GM23338 (cell line): ENCODE data around the gene BPIFA2. TPM values are rescaled to one million over a fixed set of nuclear protein-coding genes. Genes with fewer than 3 reads are reported as not detected.

Experiments
- ATAC-seq: fragments of 200-7000 bp; cut with Tn5 transposase; 3 replicates; pipeline ENCODE4 v1.9.1; 2020
- DNase-seq: peaks from one replicate; pipeline ENCODE4 v3.0.0-alpha.2; 2015; ENCODE audit warnings: low spot score
- H2AFZ ChIP-seq: fragments of 200-600 bp; sonication (generic); 2 replicates; pipeline ENCODE4 v1.8.0; 2016; ENCODE audit warnings: antibody characterized with exemption, mild to moderate bottlenecking, moderate library complexity
- H3F3A ChIP-seq: fragments of 200-600 bp; sonication (generic); replicated peaks from 2 replicates; pipeline ENCODE4 v1.8.0; 2017; ENCODE audit warnings: antibody characterized with exemption, mixed run types, low read depth
- H3K27ac ChIP-seq: fragments of 200-600 bp; sonication (generic); 2 replicates; pipeline ENCODE4 v1.6.1; 2016; ENCODE audit warnings: low read depth
- H3K27me3 ChIP-seq: fragments of 200-600 bp; sonication (generic); 2 replicates; pipeline ENCODE4 v1.8.0; 2016; ENCODE audit warnings: mild to moderate bottlenecking, mixed run types, moderate library complexity; ENCODE audit not compliant: insufficient read depth
- H3K36me3 ChIP-seq: fragments of 200-600 bp; sonication (generic); 2 replicates; pipeline ENCODE4 v1.8.0; 2016; ENCODE audit warnings: mild to moderate bottlenecking; ENCODE audit not compliant: insufficient read depth
- H3K4me1 ChIP-seq: fragments of 200-600 bp; sonication (generic); 2 replicates; pipeline ENCODE4 v1.8.0; 2016; ENCODE audit warnings: mild to moderate bottlenecking, moderate library complexity; ENCODE audit not compliant: insufficient read depth
- H3K4me2 ChIP-seq: fragments of 200-600 bp; sonication (generic); 2 replicates; pipeline ENCODE4 v1.7.1; 2017; ENCODE audit warnings: mixed run types
- H3K4me3 ChIP-seq: fragments of 200-600 bp; sonication (generic); 2 replicates; pipeline ENCODE4 v1.6.1; 2016; ENCODE audit warnings: mixed run types
- H3K79me2 ChIP-seq: fragments of 200-600 bp; sonication (generic); replicated peaks from 2 replicates; pipeline ENCODE4 v1.8.0; 2017; ENCODE audit warnings: mild to moderate bottlenecking; ENCODE audit not compliant: insufficient read depth
- H3K9me2 ChIP-seq: fragments of 200-600 bp; sonication (generic); 2 replicates; pipeline ENCODE4 v1.8.0; 2017; ENCODE audit not compliant: insufficient read depth
- H4K20me1 ChIP-seq: fragments of 200-600 bp; sonication (generic); replicated peaks from 2 replicates; pipeline ENCODE4 v1.8.0; 2017; ENCODE audit warnings: mild to moderate bottlenecking; ENCODE audit not compliant: insufficient read depth
- H3K27ac Mint-ChIP-seq: 2 replicates; pipeline ENCODE4 v1.8.0; 2020; ENCODE audit warnings: inconsistent platforms, mild to moderate bottlenecking, moderate library complexity, mixed read lengths
- H3K27me3 Mint-ChIP-seq: 3 replicates; pipeline ENCODE4 v1.8.0; 2022; ENCODE audit warnings: low read depth, mild to moderate bottlenecking, moderate library complexity, mixed read lengths, inconsistent platforms; ENCODE audit not compliant: insufficient read depth, poor library complexity
- H3K36me3 Mint-ChIP-seq: 3 replicates; pipeline ENCODE4 v1.8.0; 2021; ENCODE audit warnings: low read depth, mild to moderate bottlenecking, inconsistent platforms, moderate library complexity, mixed read lengths
- H3K4me1 Mint-ChIP-seq: 3 replicates; pipeline ENCODE4 v1.8.0; 2020; ENCODE audit warnings: mild to moderate bottlenecking, inconsistent platforms, mixed read lengths
- H3K4me3 Mint-ChIP-seq: 3 replicates; pipeline ENCODE4 v1.8.0; 2021; ENCODE audit warnings: moderate library complexity, mild to moderate bottlenecking, inconsistent platforms, mixed read lengths
- H3K9me3 Mint-ChIP-seq: 3 replicates; pipeline ENCODE4 v1.8.0; 2020; ENCODE audit warnings: moderate library complexity, mild to moderate bottlenecking, inconsistent platforms, mixed read lengths
- CREB1 ChIP-seq: fragments of 250-450 bp; sonication (Bioruptor Pico); IDR thresholded peaks from 2 replicates; pipeline ENCODE4 v1.5.0; 2020; ENCODE audit warnings: low read depth, mild to moderate bottlenecking, moderate library complexity
- ETS1 ChIP-seq: IDR thresholded peaks from 2 replicates; pipeline ENCODE4 v1.6.1; 2016; ENCODE audit warnings: antibody characterized with exemption
- EZH2 ChIP-seq: fragments of 200-600 bp; sonication (generic); IDR thresholded peaks from one replicate; pipeline ENCODE4 v1.8.0; 2017; ENCODE audit warnings: antibody characterized with exemption, mild to moderate bottlenecking, low read depth; ENCODE audit not compliant: unreplicated experiment
- EZH2phosphoT487 ChIP-seq: fragments of 200-600 bp; sonication (generic); IDR thresholded peaks from one replicate; pipeline ENCODE4 v1.8.1; 2018; ENCODE audit warnings: antibody characterized with exemption; ENCODE audit not compliant: unreplicated experiment
- JUNB ChIP-seq: IDR thresholded peaks from one replicate; pipeline ENCODE4 v1.6.1; 2016; ENCODE audit warnings: antibody characterized with exemption; ENCODE audit not compliant: unreplicated experiment
- NANOG ChIP-seq: IDR thresholded peaks from 2 replicates; pipeline ENCODE4 v1.6.1; 2016; ENCODE audit warnings: antibody characterized with exemption, borderline replicate concordance
- POLR2AphosphoS5 ChIP-seq: IDR thresholded peaks from 2 replicates; pipeline ENCODE4 v1.6.1; 2016; ENCODE audit warnings: antibody characterized with exemption, low read depth
- STAT1 ChIP-seq: IDR thresholded peaks from one replicate; pipeline ENCODE4 v1.6.1; 2016; ENCODE audit warnings: antibody characterized with exemption; ENCODE audit not compliant: unreplicated experiment
- ZNF114 ChIP-seq: fragments of 250-450 bp; sonication (Bioruptor Pico); IDR thresholded peaks from 2 replicates; pipeline ENCODE4 v1.5.0; 2020; ENCODE audit warnings: mild to moderate bottlenecking, moderate library complexity
- ZNF331 ChIP-seq: fragments of 250-450 bp; sonication (Bioruptor Pico); IDR thresholded peaks from 2 replicates; pipeline ENCODE4 v1.5.0; 2020; ENCODE audit warnings: low read depth, mild to moderate bottlenecking, moderate library complexity
- polyA plus RNA-seq: library from polyadenylated mRNA; unstranded; fragments of >200 nt; fragmentation: Nextera tagmentation; extraction: Ambion mirVana; gene quantifications from 2 replicates; pipeline ENCODE4 v1.2.1, GENCODE V29; 2016
- total RNA-seq: library from RNA; depleted of rRNA; stranded (reverse); fragments of >200 nt; shearing (Covaris generic); gene quantifications from 2 replicates; pipeline ENCODE4 v1.2.3, GENCODE V29; 2014
- TF ChIP-seq, protein P1 (sequence below): IDR thresholded peaks from one replicate; pipeline ENCODE4 v1.6.1; 2018; ENCODE audit warnings: antibody characterized with exemption; ENCODE audit not compliant: unreplicated experiment
- TF ChIP-seq, protein P2 (sequence below): fragments of 250-450 bp; sonication (Bioruptor Pico); IDR thresholded peaks from 2 replicates; pipeline ENCODE4 v1.5.0; 2020; ENCODE audit warnings: mild to moderate bottlenecking, moderate library complexity

BPIFA2 gene
- total and polyA plus RNA-seq, 2 experiments from 2014 or later, result not detected

GRCh38 chr20:33162313-33162712 lies 5.6 kb upstream of the BPIFA2 start (continued):
- TF ChIP-seq, protein P1, sequence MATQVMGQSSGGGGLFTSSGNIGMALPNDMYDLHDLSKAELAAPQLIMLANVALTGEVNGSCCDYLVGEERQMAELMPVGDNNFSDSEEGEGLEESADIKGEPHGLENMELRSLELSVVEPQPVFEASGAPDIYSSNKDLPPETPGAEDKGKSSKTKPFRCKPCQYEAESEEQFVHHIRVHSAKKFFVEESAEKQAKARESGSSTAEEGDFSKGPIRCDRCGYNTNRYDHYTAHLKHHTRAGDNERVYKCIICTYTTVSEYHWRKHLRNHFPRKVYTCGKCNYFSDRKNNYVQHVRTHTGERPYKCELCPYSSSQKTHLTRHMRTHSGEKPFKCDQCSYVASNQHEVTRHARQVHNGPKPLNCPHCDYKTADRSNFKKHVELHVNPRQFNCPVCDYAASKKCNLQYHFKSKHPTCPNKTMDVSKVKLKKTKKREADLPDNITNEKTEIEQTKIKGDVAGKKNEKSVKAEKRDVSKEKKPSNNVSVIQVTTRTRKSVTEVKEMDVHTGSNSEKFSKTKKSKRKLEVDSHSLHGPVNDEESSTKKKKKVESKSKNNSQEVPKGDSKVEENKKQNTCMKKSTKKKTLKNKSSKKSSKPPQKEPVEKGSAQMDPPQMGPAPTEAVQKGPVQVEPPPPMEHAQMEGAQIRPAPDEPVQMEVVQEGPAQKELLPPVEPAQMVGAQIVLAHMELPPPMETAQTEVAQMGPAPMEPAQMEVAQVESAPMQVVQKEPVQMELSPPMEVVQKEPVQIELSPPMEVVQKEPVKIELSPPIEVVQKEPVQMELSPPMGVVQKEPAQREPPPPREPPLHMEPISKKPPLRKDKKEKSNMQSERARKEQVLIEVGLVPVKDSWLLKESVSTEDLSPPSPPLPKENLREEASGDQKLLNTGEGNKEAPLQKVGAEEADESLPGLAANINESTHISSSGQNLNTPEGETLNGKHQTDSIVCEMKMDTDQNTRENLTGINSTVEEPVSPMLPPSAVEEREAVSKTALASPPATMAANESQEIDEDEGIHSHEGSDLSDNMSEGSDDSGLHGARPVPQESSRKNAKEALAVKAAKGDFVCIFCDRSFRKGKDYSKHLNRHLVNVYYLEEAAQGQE, result no peak
- TF ChIP-seq ZNF114 (no peak), EZH2 (no peak)

GRCh38 chr20:33162753-33163152 lies 5.2 kb upstream of the BPIFA2 start:
- Histone ChIP-seq H3K27ac (no peak overlapping the region), H3K79me2 (no peaks in the 10 kb centered on the region), H2AFZ (no peak overlapping the region), H3K4me3 (no peak overlapping the region), H3K27me3 (no peaks in the 10 kb centered on the region), H3K4me1 (no peaks in the 10 kb centered on the region), H3K36me3 (no peaks in the 10 kb centered on the region), H4K20me1 (no peaks in the 10 kb centered on the region; the same call in 1 of the 2 replicates), H3F3A (no peaks in the 10 kb centered on the region), H3K4me2 (no peak overlapping the region), H3K9me2 (peaks cover 11% of the 10 kb centered on the region; the same call in 1 of the 2 replicates)
- Mint-ChIP-seq H3K36me3 (no peaks in the 10 kb centered on the region), H3K9me3 (no peaks in the 10 kb centered on the region; the same call in 2 of the 3 replicates), H3K27me3 (peaks cover 8% of the 10 kb centered on the region), H3K4me3 (no peak overlapping the region), H3K4me1 (no peaks in the 10 kb centered on the region), H3K27ac (no peak overlapping the region)
- ATAC-seq (no peak), DNase-seq (no peak)
- TF ChIP-seq JUNB, result no peak
- TF ChIP-seq, protein P1, result no peak
- no peak for TF ChIP-seq ZNF331 (CRISPR knock-in tag)
- TF ChIP-seq EZH2phosphoT487, result no peak
- TF ChIP-seq STAT1, result no peak
- no peak for TF ChIP-seq EZH2
- TF ChIP-seq POLR2AphosphoS5, result no peak
- TF ChIP-seq ETS1, result no peak
- TF ChIP-seq NANOG, result no peak
- TF ChIP-seq CREB1, result no peak
- TF ChIP-seq, protein P2, sequence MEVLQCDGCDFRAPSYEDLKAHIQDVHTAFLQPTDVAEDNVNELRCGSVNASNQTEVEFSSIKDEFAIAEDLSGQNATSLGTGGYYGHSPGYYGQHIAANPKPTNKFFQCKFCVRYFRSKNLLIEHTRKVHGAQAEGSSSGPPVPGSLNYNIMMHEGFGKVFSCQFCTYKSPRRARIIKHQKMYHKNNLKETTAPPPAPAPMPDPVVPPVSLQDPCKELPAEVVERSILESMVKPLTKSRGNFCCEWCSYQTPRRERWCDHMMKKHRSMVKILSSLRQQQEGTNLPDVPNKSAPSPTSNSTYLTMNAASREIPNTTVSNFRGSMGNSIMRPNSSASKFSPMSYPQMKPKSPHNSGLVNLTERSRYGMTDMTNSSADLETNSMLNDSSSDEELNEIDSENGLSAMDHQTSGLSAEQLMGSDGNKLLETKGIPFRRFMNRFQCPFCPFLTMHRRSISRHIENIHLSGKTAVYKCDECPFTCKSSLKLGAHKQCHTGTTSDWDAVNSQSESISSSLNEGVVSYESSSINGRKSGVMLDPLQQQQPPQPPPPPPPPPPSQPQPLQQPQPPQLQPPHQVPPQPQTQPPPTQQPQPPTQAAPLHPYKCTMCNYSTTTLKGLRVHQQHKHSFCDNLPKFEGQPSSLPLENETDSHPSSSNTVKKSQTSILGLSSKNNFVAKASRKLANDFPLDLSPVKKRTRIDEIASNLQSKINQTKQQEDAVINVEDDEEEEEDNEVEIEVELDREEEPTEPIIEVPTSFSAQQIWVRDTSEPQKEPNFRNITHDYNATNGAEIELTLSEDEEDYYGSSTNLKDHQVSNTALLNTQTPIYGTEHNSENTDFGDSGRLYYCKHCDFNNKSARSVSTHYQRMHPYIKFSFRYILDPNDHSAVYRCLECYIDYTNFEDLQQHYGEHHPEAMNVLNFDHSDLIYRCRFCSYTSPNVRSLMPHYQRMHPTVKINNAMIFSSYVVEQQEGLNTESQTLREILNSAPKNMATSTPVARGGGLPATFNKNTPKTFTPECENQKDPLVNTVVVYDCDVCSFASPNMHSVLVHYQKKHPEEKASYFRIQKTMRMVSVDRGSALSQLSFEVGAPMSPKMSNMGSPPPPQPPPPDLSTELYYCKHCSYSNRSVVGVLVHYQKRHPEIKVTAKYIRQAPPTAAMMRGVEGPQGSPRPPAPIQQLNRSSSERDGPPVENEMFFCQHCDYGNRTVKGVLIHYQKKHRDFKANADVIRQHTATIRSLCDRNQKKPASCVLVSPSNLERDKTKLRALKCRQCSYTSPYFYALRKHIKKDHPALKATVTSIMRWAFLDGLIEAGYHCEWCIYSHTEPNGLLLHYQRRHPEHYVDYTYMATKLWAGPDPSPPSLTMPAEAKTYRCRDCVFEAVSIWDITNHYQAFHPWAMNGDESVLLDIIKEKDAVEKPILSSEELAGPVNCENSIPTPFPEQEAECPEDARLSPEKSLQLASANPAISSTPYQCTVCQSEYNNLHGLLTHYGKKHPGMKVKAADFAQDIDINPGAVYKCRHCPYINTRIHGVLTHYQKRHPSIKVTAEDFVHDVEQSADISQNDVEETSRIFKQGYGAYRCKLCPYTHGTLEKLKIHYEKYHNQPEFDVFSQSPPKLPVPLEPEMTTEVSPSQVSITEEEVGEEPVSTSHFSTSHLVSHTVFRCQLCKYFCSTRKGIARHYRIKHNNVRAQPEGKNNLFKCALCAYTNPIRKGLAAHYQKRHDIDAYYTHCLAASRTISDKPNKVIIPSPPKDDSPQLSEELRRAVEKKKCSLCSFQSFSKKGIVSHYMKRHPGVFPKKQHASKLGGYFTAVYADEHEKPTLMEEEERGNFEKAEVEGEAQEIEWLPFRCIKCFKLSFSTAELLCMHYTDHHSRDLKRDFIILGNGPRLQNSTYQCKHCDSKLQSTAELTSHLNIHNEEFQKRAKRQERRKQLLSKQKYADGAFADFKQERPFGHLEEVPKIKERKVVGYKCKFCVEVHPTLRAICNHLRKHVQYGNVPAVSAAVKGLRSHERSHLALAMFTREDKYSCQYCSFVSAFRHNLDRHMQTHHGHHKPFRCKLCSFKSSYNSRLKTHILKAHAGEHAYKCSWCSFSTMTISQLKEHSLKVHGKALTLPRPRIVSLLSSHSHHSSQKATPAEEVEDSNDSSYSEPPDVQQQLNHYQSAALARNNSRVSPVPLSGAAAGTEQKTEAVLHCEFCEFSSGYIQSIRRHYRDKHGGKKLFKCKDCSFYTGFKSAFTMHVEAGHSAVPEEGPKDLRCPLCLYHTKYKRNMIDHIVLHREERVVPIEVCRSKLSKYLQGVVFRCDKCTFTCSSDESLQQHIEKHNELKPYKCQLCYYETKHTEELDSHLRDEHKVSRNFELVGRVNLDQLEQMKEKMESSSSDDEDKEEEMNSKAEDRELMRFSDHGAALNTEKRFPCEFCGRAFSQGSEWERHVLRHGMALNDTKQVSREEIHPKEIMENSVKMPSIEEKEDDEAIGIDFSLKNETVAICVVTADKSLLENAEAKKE (CRISPR knock-in tag), result no peak
